Lower leg skin (tissue), 3 donors: ENCODE results near the gene EFCC1.

Experiments used
- POLR2A ChIP-seq, 2 donors: fragments of 450-650 bp; IDR thresholded peaks; one replicate each; pipeline ENCODE4 v1.6.1; 2016 to 2017; ENCODE audit warnings: antibody characterized with exemption in 2 of 2, mild to moderate bottlenecking in 1 of 2, moderate library complexity in 1 of 2
- TF ChIP-seq, protein P1 (sequence below), 3 donors: fragments of 450-650 bp; IDR thresholded peaks; one replicate each; pipeline ENCODE4 v1.5.1; 2016; ENCODE audit warnings: antibody characterized with exemption in 3 of 3, mild to moderate bottlenecking in 3 of 3, moderate library complexity in 2 of 3

DNA sequence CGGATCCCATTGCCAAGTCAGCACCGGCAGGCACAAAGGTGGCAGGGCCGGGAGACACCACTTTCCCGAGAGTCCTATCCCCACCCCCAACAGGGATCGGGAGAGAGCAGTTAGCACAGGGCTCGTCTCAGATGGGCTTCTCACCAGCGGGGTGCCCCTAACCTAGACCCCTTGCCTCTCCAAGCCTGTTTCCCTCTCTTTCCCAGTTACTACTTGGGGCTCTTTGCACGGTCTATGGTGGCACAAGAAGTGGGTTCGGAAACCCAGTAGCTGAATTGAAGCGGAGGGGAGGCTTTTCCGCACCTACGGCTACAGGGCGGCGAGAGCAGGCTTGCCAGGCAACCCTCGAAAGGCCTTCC lies 383 bp upstream of the EFCC1 start:
- TF ChIP-seq POLR2A (IDR thresholded peaks at IDR 0.05): no peak
- TF ChIP-seq, protein P1, sequence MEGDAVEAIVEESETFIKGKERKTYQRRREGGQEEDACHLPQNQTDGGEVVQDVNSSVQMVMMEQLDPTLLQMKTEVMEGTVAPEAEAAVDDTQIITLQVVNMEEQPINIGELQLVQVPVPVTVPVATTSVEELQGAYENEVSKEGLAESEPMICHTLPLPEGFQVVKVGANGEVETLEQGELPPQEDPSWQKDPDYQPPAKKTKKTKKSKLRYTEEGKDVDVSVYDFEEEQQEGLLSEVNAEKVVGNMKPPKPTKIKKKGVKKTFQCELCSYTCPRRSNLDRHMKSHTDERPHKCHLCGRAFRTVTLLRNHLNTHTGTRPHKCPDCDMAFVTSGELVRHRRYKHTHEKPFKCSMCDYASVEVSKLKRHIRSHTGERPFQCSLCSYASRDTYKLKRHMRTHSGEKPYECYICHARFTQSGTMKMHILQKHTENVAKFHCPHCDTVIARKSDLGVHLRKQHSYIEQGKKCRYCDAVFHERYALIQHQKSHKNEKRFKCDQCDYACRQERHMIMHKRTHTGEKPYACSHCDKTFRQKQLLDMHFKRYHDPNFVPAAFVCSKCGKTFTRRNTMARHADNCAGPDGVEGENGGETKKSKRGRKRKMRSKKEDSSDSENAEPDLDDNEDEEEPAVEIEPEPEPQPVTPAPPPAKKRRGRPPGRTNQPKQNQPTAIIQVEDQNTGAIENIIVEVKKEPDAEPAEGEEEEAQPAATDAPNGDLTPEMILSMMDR (IDR thresholded peaks at IDR 0.05): no peak
